Stimulated activated naive CD4-positive, alpha-beta T cell (primary cell): Measurements from ENCODE around the gene MOB2.
A peak's percentile ranks its signal among the peaks of the same experiment; 100 is the strongest.

Source experiments
- DNase-seq, 6 experiments: peaks; one replicate each; lab custom pipeline; 2025; lab: John Stamatoyannopoulos, UW

MOB2 gene

DNA sequence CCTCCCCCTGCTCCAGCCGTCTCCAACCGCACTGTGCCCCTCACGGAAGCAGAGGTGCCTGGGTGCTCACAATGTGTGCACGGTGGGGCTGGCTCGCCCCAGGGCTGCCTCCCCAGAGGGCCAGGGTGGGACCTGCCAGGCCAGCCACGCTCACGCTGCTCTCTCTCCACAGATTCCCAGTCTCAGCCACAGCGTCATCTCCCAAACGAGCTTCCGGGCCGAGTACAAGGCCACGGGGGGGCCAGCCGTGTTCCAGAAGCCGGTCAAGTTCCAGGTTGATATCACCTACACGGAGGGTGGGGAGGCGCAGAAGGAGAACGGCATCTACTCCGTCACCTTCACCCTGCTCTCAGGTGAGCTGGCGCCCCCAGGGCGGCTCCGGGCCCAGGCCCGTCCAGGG is 30.4 kb downstream of the MOB2 start:
- DNase-seq: no peak

- no peak for DNase-seq
Observed at GRCh38 chr11:1455763-1456060, 30.9 kb downstream of the MOB2 start.

DNA sequence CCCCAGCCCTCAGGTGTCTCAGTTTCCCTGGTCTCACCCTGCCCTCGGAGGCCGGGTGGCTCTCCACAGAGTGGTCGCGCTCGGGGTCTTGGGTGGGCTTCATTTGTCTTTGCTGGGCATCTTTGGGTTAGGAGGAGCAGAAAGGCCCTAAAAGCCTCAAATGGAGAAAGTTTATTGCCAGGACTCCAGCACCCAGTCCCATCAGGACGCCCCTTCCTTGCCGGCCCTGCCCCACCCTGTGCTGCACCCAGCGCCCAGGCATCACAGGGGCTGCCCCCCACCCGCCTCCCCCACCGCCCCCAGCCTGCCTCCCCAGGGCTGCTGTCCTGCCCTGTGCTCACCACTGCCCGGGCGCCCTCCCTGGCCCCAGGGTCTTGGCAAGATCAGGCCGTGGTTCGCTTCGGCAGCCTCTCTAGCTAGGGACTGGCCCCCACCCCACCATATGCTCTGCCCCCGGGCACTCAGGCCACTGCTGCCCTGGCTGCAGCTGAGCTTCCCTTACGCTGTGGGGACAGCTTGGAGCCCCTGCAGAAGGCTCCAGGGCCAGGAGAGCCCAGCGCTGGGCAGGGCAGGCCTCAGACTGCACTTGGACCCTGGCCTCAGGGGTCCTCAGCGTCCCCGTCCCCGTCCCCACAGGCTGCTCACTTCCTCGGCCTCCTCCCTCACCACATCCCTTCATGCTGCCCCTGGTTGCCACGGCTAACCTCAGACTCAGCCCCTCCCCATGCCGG is 31.4 kb downstream of the MOB2 start:
- DNase-seq: no peak

DNA sequence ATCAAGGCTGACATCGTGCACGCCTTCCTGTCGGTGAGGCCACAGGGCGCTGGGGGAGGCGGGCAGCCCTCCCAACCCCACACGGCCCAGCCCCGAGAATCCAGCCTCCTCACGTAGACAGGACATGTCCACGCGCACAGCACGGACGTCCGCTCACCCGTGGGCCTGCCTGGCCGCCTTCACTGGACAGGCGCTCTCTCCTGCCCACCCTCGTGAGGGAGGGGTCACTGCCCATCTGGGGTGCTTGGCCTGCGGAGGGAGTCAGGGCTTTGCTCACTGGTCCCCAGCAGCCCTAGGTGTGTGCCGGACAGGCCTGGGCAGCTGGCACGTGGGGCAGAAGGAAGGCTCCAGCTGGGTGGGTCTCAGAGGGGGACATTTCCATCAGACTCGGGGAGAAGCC is 32.0 kb downstream of the MOB2 start:
- no peak for DNase-seq

- DNase-seq: peak in 2 of 6 experiments; percentile 15 to 33
Observed at GRCh38 chr11:1453611-1454034, 33.0 kb downstream of the MOB2 start.

DNA sequence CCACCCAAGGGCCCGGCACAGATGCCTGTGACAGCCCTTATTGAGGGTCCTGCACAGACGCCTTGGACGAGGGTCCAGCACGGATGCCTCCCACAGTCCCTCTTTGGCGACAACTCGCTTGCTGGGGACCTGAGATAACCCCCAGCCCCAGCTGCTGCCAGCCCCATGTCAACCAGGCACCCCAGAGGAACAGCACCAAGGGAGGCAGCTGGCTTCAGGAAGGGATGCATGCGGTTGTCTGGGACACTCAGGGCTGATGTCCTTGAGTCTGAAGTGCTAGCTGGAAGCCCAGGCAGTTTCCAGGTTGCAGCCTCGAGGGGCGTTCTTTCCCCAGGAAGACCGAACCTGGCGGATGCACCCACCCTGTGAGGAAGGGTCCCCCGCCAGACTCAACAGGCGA is 33.8 kb downstream of the MOB2 start:
- DNase-seq: no peak

- no peak for DNase-seq
Observed at GRCh38 chr11:1451781-1452470, 34.7 kb downstream of the MOB2 start.

- DNase-seq: no peak
Observed at GRCh38 chr11:1450949-1451710, 35.4 kb downstream of the MOB2 start.

GRCh38 chr11:1450344-1450875 is 36.2 kb downstream of the MOB2 start:
- DNase-seq: no peak

DNA sequence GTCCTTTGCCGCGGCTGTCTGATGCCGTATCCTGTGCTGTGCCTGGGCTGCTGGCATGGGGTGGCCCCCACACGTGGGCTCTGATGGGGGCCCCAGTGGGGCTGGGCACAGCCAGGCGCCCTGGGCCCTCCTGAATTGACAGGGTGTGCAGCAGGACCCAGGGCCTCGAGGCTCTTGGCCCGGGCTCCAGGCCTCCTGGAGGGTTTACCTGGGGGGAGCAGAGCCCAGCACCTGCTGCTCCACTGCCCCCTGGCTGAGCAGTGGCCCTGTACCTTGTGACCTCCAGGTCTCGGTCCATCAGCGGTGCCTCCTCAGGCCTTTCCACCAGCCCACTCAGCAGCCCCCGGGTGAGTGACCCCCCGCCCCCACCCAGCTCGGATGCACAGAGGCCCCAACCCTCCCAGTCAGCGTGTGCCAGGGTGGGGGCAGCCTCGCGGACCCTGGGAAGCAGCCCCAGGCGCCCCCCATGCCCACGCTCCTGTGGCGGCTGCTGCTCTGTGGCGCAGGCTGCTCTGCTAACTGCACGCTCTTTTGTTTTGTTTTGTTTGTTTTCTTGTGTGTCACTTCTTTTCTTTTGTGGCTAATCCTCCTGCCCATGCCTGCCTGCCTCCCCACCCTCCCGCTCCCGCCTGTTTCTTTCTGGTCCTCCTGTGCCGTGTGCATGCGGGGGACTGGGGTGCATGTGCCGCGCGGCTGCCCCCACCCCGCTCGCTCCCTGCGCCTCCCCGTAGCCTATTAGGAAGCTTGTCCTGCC is 36.9 kb downstream of the MOB2 start:
- no peak for DNase-seq

DNA sequence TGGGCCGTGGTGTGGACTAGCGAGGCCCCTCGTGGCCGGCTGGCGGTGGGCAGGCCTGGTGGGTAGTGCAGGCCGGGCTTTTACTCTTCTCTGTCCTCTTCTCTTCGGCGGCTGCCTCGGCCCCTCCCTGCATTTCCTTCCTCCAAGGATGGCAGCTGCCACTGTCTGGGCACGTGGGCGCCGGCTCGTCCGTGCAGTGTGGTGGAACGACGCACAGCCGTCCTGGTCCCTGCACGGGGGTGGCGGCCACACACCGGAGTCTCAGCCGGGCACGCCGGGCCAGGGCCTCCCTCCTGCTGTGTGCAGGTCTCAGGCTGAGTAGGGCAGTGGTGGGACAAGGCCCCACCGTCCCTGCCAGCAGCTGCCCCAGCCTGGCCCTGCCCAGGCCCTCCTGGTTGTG is 37.7 kb downstream of the MOB2 start:
- no peak for DNase-seq

DNA sequence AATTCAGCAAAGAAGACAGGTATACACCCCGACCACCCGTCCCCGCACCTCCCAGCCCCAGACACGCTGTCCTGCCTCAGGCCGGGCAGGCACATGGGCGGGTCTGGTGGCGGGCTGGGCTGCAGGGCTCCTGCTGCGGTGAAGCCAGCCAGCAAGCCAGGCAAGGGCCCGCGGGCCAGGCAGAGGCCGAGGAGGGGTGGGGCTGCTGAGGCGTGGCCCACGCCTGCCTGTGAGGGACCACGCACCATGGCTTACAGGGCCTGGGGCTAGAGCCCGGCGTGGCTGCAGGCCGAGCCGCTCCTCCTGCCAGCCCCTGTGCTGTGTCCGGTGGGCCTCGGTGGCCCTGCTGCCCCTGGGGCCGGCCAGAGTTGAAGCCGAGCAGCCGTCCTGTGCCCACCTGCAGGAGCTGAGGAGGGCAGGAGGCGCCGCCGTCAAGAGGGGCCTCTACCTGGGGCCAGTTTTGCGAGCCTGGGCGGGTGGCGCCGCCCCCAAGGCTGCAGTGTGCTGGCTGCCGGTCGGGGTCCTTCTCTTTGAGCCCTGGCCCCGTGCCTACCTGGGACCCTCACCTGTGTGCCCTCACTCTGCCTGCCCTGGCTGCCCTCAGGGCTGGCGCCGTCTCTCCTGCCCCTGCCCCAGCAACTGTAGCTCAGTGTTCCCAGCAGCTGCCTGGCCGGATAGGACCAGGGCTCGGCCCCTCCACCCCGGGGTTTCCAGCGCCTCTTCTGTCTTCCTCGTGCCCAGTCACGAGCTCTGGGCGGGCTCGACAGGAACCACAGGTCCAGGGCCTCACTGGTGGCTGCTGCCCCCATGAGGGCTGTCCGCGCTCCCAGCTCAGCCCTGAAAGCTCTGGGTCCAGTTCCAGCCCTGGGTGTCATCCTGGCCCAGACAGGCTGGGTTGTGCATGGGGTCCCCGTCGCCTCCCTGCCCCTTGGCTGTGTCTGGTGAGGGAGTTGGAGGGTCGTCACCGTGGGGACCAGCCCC is 38.4 kb downstream of the MOB2 start:
- no peak for DNase-seq

- no peak for DNase-seq
Observed at GRCh38 chr11:1446623-1447022, 40.0 kb downstream of the MOB2 start.

- DNase-seq: no peak
Observed at GRCh38 chr11:1445741-1446445, 40.7 kb downstream of the MOB2 start.

DNA sequence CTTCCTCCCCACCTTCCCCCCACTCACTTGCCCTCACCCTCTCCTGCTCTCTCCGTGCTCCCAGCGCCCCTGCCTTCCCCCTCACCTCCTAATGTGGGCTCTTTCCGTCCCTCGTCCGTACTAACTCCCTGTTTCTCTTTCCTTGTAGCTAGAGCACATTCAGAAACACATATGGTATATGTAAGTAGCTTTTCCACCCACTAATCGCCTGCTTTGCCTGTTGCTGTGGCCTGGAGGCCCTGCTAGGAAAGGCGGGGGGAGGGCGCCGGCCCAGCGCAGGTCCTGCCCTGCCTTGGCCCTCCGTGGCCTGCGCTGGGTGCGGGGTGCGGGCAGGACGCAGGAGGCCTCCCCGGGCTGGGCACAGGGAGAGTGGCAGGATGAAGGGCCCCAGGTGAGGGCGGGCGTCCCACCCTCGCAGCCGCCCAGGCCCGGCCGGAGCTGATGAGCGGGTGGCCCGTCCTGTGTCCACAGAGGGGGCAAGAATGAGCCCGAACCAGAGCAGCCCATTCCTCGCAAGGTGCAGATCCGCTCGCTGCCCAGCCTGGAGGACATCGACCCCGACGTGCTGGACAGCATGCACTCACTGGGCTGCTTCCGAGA is 41.7 kb downstream of the MOB2 start:
- DNase-seq: no peak

- no peak for DNase-seq
Observed at GRCh38 chr11:1444321-1444720, 42.3 kb downstream of the MOB2 start.

DNA sequence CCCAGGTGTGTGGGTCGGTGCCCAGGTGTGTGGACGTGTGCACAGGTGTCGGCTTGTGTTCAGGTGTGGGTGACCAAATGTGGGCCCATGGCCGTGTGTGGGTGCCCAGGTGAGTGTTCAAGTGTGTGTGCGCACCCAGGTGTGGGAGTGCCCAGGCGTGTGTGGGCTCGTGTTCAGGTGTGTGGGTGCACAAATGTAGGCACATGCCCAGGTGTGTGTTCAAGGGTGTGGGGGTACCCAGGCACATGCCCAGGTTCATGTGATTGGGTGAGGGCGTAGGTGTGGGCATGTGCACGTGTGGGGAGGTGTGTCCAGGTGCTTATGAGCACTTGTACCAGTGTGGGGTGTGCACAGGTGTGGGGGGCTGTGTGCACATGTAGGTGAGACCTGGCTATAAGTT is 42.8 kb downstream of the MOB2 start:
- DNase-seq: no peak

- no peak for DNase-seq
Observed at GRCh38 chr11:1442807-1443366, 43.7 kb downstream of the MOB2 start.

- DNase-seq: no peak
Observed at GRCh38 chr11:1442163-1442562, 44.4 kb downstream of the MOB2 start.

- DNase-seq: no peak
Observed at GRCh38 chr11:1440496-1440895, 46.1 kb downstream of the MOB2 start.
